GM12864 (cell line): ENCODE data around the gene SLC22A1.

Experiments used
- DNase-seq: peaks from one replicate; pipeline ENCODE4 v3.0.0-alpha.2; 2011; ENCODE audit warnings: low read depth
- H3K4me3 ChIP-seq: 2 replicates; pipeline ENCODE4 v1.5.1; 2011; ENCODE audit warnings: mild to moderate bottlenecking, low read depth, low read length, control low read depth
- TF ChIP-seq, protein P1 (sequence below): IDR thresholded peaks from 2 replicates; pipeline ENCODE4 v1.5.1; 2011; ENCODE audit warnings: low read depth, mild to moderate bottlenecking, moderate library complexity, low read length, control low read depth, inconsistent platforms; ENCODE audit errors: missing control alignments

Gene SLC22A1

DNA sequence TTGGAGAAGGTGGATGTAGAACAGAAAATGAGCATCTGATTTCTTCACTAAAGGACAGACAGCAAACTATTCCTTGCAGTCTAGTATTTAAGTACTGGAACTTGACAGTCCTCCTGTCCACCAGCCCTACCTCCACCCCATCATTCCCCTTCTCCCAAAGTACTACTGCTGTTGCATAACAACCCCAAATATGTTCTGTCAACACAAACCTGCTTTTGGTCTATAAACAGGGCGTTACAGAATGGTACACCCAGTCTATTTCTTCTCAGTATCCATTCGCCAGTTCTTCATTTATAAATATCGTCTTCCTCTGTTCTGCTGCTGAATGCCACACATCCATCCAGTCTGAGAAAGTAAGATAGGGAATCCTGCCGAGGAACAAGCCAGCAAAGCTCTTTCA lies 27.7 kb upstream of the SLC22A1 start:
- no peak for DNase-seq
- TF ChIP-seq, protein P1, sequence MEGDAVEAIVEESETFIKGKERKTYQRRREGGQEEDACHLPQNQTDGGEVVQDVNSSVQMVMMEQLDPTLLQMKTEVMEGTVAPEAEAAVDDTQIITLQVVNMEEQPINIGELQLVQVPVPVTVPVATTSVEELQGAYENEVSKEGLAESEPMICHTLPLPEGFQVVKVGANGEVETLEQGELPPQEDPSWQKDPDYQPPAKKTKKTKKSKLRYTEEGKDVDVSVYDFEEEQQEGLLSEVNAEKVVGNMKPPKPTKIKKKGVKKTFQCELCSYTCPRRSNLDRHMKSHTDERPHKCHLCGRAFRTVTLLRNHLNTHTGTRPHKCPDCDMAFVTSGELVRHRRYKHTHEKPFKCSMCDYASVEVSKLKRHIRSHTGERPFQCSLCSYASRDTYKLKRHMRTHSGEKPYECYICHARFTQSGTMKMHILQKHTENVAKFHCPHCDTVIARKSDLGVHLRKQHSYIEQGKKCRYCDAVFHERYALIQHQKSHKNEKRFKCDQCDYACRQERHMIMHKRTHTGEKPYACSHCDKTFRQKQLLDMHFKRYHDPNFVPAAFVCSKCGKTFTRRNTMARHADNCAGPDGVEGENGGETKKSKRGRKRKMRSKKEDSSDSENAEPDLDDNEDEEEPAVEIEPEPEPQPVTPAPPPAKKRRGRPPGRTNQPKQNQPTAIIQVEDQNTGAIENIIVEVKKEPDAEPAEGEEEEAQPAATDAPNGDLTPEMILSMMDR: no peak
- H3K4me3 ChIP-seq: no peak overlapping the region

DNA sequence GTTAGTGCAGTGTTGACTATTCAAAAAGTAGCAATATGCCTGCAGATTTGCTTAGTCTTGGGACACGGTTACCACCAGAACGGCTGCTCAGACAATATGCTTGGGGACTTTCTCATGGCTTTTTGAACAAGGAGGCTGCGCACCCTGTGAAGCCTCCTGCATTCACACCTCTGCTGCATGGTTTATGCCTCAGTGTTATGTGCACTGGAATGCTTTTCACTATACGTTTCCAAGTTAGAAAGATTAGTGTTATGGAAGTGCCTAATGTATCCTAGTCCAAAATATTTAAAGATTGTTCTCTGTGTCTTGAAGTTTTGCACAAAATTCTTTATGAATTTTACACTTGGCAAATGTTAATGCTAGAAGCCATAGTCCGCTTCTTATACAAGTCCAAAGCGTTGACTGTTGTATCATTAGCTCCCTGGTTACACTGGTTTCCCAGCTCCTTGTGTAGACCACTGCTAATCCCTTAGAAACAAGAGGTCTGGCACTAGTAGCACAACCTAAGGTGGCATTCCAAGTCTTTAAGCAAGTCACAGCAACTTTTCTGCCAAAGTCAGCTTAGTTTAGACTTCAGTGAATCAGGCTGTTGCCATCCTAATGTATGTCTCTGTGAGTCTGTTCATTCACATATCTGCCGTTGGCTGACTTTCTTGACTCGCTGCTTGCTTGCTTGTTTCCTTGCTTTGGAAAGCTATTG lies 26.3 kb upstream of the SLC22A1 start:
- DNase-seq: no peak
- no peak overlapping the region for H3K4me3 ChIP-seq
- TF ChIP-seq, protein P1: no peak

DNA sequence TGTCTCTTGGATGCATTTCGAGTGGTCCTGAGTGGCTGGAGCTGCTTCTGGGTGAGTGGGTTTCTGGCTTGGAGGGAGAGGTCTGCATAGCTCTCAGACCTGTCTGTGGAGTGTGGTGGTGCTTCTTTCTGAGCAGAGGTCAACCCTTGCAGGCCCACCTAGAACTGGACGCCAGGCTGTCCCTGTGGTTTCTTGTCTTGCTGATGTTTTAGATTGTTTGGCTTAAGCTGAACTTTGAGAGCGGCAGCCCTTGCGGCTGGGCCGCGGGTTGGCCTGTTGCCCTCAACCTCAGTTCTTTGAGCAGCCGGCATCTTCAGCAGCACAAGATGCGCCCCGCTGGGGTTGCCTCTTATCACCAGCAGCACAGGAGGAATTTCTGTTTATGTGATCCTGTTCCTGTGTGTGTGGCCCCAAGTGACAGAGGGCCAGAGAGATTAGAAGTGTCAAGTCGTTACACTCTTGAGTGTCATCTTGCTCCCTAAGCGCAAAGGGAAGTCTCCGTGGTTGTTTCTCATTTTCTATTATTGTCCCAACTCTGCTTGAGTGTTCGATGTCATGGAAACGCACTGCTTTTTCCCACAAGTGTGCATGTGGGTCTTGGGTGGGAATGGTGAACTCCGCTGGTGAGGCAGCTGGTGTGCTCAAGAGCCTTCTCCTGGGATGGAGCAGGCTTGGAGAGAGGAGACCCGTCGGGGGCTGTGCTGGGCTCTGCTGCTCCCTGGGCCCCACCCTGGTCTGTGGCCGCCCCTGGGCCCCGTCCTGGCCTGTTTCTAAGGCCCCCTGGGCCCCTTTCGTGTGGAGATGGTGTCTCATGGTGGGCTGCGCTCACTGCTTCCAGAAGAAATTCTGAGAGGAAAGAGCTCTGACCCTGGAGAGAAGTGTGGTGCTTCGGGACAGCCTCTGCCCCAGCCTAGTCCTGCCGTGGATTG lies 20.1 kb upstream of the SLC22A1 start:
- DNase-seq: no peak
- TF ChIP-seq, protein P1: no peak
- no peak overlapping the region for H3K4me3 ChIP-seq

DNA sequence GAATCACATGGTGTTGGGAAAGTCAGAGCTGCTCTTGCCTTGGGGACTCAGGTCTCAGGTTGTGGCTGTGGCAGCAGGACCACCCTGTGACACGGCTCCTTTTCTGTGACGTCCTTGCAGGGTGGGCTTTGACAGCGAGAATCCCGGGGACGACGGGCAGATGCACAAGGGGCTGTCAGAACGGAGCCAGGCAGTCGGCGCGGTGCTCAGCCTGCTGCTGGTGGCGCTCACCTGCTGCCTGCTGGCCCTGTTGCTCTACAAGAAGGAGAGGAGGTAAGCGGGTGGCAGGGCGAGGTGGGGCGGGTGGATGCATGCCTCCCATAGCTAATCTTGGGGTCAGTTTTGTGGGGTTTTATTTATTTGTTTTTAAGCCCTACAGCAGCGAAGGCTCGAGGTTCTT lies 19.2 kb upstream of the SLC22A1 start:
- no peak for DNase-seq
- H3K4me3 ChIP-seq: no peak overlapping the region
- TF ChIP-seq, protein P1: no peak

DNA sequence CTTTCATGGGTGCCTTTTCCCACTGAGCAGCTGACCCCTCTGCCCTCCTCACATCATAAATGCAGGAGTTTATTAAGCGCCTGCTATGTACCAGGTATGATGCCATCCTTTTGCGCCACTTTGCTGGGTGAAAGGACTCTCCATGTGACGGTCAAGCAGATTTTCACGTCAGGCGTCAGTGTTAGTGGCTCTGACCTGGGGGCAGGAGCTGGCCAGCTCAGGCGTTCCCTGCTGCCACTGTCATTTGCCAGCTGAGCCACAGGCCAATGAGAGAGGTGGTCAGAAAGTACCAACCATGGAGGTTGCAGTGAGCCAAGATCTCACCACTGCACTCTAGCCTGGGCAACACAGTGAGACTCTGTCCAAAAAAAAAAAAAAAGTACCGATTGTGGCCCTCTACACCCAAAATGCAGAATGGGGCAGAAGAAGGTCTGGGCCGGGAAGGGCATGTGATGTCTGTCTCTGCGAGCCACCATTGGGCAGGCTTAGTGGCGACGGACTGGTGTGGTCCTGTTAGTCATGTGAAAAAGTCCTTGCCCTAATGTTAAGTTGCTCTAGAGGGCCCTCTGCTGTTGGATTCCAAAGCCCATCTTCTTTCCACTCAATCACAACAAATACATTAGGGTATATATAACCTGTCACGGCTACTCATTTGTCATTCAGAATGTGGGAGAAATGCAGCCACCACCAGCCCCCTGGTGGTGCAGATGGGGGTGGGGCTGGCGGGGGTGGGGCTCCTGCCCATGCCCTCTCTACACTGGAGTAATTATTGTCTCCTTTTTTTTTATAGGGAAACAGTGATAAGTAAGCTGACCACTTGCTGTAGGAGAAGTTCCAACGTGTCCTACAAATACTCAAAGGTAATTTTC lies 18.4 kb upstream of the SLC22A1 start:
- no peak overlapping the region for H3K4me3 ChIP-seq
- no peak for DNase-seq
- TF ChIP-seq, protein P1: peak; percentile 54

DNA sequence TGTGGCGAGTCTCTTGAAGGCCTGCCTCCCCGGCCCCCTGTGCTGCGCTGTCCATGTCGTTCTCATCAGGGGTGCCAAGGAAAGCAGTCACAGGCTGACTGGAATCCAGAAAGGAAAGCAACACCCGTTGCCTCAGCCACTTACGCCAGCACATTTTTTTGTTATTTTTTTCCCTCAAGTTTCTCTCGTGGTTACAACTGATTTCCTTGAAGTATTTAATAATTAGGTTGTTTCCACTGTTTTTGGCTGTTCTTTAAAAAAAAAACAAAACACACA lies 17.9 kb upstream of the SLC22A1 start:
- H3K4me3 ChIP-seq: no peak overlapping the region
- TF ChIP-seq, protein P1: no peak
- DNase-seq: no peak
